ENCODE results near the gene TLE3.
"Not testable (repeated sequence)": the region's sequence is repeated elsewhere in the genome, so short reads cannot be mapped to it uniquely, and the experiment has no call there.

TLE3 gene

DNA sequence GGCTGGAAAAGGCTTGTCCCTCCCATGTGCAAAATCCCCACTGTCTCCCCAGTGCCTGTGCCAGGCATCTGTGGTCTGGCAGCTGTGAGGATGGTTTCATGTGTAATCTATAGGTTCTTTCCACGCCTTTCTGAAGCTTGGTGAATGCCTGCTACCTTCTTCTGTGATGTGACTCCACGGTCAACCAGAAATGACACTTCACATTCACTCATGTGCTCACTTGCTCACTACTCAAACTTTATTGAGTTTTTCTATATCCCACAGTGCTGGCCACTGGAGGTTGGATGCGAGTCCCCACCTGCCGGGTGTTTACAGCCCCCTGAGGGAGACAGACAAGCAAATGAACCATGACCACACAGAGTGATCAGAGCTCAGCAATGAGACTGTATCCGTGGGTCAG is 27.9 kb upstream of the TLE3 start:
- DNase-seq, result no peak

GRCh38 chr15:70121624-70122302 is 24.0 kb upstream of the TLE3 start:
- no peak for DNase-seq

DNA sequence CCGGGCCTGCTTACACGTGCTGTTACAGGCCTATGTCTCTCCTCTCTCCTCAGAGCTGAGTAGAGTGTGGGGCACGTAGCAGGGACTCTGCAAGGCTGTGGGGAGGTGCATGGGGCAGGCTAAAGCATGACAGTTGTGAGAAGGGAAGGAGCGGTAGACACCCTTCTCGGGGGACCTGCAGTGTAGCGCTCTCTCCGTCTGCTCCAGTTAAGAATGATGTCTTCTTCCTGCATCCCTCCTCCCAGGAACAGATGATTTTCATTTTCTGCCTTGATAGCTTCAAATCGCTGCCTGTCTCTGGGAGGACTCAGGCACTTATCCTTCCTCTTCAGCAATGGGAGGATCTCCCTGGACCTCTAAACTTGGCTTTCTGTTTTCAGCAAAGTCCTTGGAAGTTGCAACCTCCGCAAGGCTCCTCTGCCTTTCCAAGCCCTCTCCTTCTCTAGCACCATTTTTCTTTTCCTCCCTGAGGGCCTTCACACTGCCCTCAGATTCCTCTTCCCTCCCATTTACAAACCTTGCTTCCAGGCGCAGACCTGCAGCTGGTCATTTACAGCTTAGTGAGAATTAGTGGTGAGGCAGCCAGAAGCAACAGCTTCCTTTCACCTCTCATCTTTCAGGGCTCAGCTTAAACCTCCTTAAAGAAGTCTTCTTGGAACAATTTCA is 23.4 kb upstream of the TLE3 start:
- DNase-seq, result no peak

- no peak for DNase-seq
These were observed 22.3 kb upstream of the TLE3 start for GRCh38 chr15:70119911-70120508.

GRCh38 chr15:70118599-70118998 is 20.9 kb upstream of the TLE3 start:
- no peak for DNase-seq

GRCh38 chr15:70116317-70116716 is 18.6 kb upstream of the TLE3 start:
- no peak for DNase-seq

DNA sequence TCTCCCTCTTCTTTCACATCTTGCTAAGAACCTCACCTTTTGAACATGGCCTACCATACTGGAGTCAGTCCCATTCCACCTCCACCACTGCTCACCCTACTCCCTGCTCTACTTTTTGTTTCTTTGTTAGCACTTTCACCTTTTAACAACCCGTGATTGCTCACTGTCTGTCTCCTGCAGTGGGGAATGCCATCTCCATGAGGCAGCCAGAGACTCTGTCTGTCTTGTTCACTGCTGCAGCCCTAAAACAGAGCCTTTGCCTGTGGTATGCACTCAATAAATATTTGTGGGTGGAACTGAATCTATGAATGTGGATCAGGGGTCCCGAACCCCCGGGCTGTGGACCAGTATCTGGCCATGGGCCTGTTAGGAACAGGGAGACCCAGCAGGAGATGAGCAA is 16.5 kb upstream of the TLE3 start:
- no peak for DNase-seq

DNA sequence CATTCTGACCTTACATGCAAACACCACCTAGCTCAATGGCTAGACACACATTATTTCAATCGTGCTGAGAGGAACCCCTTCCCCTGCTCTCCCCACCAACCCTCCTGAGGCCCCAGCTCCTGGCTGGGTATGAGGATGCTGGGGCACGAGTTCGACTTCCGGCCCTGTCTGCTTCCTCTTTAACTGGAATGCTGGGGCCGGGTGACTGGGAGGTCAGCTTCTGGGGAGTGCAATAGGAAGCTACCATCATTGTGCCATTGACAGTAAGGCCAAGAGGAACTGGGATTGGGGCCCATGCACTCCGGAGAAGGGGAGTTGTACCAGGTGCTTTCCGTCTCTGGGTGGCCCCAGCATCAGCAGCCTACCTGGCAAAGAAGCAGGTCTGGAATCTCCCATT is 15.6 kb upstream of the TLE3 start:
- no peak for DNase-seq

GRCh38 chr15:70112572-70113303 is 15.0 kb upstream of the TLE3 start:
- not testable (repeated sequence) for DNase-seq

GRCh38 chr15:70112074-70112395 is 14.3 kb upstream of the TLE3 start:
- no peak for DNase-seq

DNA sequence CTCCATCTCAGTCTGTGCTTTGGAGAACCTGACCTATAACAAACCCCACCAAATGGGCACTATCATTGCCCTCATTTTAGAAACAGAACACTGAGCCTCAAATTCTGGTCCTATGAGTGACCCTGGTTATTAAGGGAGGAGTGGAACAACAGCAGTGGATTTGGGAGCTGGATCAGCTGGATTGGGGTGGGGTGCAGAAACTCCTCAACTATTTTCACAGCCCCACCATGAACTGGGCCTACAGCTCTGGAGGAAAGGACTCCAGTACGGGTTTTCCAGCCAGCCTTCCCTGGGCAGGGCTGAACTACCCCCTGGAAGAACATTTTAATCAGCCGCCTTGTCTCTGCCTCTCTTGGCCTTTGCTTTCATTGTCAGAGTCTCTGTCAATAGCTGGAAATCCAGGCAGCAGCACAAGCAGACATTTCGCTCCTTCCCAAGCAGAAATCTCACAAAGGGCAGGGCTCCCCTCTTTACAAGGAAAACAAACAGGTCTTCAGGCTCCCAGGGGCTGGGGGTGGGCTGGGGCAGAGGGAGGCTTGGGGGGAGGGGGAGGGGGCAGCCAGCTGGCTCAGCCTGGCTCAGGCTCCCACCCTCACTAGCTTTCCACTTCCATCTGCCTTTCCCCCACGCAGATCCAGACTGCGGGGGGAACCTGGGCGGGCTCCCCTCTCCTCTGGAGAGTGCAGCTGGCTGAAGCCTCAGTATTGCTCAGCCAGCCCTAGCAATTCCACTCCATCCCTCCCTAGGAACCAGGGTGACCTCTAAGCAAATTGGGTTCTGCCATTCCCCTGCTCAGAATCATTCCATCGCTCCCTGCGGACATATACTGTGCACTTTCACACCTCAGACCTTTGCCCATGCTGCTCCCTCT is 13.7 kb upstream of the TLE3 start:
- DNase-seq, result no peak

DNA sequence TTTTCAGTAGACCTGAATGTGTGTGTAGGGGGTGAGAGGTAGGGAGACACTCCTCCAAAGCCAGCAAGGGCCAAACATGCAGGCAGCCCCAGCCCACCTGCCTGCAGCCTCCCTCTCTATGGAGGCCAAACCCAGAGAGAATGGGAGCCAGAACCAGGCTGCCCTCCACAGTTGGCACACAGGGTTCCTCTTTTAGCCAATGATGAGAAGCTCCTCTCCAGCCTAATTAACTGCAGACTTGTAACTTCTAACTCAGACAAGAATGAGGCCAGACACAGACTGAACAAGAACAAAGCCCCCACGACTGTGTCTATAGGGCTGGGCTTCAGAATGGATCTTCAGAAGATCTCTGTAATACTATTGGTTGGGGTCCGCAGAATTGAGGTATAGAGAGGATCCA is 12.3 kb upstream of the TLE3 start:
- DNase-seq, result no peak

DNA sequence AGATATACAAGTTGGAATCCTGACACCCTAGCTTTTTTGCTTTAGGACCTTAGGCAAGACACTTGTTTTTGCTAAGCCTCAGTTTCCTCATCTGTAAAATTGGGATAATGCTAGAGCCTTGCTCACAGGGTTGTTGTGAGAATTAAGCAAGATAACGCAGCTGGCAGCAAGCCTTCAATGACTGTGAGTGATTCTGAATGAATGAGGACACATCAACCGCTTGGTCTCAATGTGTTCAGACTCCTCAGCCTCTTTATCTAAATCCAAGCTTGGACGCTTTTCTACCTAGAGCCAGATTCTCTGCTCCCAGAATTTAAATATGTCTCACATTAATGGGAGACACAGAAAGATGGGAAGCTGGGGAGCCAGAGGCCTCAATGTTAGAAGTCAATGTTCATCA is 11.8 kb upstream of the TLE3 start:
- DNase-seq, result no peak

- DNase-seq, result no peak
These were observed 6.3 kb upstream of the TLE3 start for GRCh38 chr15:70103880-70104626.

- no peak for DNase-seq
These were observed 5.1 kb upstream of the TLE3 start for GRCh38 chr15:70102827-70103226.

- no peak for DNase-seq
These were observed 3.9 kb upstream of the TLE3 start for GRCh38 chr15:70101459-70102113.

DNA sequence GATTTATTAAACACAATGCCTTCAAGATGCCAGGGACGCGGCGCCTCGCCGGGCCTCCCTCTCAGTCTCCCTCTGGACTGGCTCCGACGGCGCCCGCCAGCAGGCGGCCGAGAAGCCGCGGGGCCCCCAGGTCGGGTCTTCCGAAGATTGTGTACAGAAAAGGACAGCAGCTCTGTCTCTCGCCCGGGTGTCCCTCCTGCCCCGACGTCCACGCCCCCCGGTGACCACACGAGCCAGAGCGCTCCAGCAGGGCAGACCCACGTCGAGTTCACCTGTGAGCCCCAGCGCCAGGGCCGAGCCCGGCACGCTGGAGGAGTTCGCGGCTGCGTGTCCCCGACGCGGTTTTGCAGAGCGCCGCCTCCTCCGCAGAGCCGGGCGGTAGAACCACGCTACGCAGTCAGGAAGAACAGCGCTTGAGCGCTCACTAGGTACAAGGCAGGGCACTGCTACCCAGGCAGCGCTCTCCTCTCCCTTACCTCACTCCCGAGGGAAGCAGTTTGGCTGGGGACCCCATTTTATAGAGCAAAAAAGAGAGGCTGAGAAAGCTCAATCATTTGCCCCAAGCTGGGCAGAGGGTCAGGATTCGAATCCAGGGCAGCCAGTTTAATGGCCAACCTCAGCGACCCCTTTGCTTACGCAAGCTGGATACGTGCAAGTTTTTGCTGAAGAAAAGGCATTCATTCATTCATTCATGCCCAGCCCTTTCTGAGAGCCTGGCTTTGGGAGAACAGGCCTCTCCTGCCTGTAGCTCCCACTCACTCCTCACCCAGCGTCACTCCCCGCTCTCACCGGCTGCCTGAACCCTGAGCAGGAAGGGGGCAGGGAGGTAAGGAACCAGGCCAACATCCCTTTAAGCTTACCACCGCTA is 3.0 kb upstream of the TLE3 start:
- DNase-seq, result peak; percentile 71

- DNase-seq, result no peak
These were observed 2.3 kb upstream of the TLE3 start for GRCh38 chr15:70099967-70100473.

- DNase-seq, result peak; percentile 100
These were observed 1.6 kb upstream of the TLE3 start for GRCh38 chr15:70099167-70099966.
